Mucosa of descending colon (tissue), 3 donors: ENCODE measurements around the gene COX8A. TPM values are rescaled to one million over a fixed set of nuclear protein-coding genes. Genes with fewer than 3 reads are reported as not detected.

Source experiments
- ATAC-seq: fragments of 200-7000 bp; cut with Tn5 transposase; one replicate; pipeline ENCODE4 v1.9.1; 2020; ENCODE audit warnings: mild to moderate bottlenecking, moderate library complexity
- DNase-seq, 3 donors: peaks; one replicate each; pipeline ENCODE4 v3.0.0-alpha.2; 2020
- H3K36me3 ChIP-seq: fragments of 200-600 bp; one replicate; pipeline ENCODE4 v1.8.0; 2021; ENCODE audit warnings: low read depth, mild to moderate bottlenecking
- H3K4me1 ChIP-seq: fragments of 200-600 bp; one replicate; pipeline ENCODE4 v1.8.0; 2021; ENCODE audit warnings: low read depth, mild to moderate bottlenecking
- H3K4me3 ChIP-seq: fragments of 200-600 bp; one replicate; pipeline ENCODE4 v1.8.0; 2021; ENCODE audit warnings: mild to moderate bottlenecking
- H3K9me3 ChIP-seq: fragments of 200-600 bp; one replicate; pipeline ENCODE4 v1.8.0; 2021; ENCODE audit warnings: mild to moderate bottlenecking
- intact Hi-C, 2 donors: fragments of 100-400 bp; cut with DNase I in 1 of 2; cut with micrococcal nuclease in 1 of 2; formaldehyde crosslinking; loops; one replicate each; pipeline versions ENCODE4 v1.11.0 to v1.11.1; 2022; cut with DNase I, micrococcal nuclease
- total RNA-seq, 3 donors: library from RNA; stranded (reverse); fragmentation: NEBNext Ultra II Directional in 2 of 3; extraction: Animal tissue kit (Norgen Biotek cat#: 25700) in 2 of 3; gene quantifications; one replicate each; pipeline versions ENCODE4 v1.2.1 to v1.2.4, GENCODE V29; 2021 to 2023
- TF ChIP-seq, protein P1 (sequence below): fragments of 200-600 bp; IDR thresholded peaks from one replicate; pipeline ENCODE4 v1.8.0; 2022; ENCODE audit warnings: antibody characterized with exemption, mild to moderate bottlenecking
- donor health status: DM: no; HTN: no; CAD: no; lungs with moderate emphysema.
- donor health status: DM: no; HTN: no; CAD: no.
- donor health status: DM: no; HTN: yes; CAD: no.

COX8A gene
- total RNA-seq, 3 donors from 2014 or later: 412 to 707 (median 630) TPM

DNA sequence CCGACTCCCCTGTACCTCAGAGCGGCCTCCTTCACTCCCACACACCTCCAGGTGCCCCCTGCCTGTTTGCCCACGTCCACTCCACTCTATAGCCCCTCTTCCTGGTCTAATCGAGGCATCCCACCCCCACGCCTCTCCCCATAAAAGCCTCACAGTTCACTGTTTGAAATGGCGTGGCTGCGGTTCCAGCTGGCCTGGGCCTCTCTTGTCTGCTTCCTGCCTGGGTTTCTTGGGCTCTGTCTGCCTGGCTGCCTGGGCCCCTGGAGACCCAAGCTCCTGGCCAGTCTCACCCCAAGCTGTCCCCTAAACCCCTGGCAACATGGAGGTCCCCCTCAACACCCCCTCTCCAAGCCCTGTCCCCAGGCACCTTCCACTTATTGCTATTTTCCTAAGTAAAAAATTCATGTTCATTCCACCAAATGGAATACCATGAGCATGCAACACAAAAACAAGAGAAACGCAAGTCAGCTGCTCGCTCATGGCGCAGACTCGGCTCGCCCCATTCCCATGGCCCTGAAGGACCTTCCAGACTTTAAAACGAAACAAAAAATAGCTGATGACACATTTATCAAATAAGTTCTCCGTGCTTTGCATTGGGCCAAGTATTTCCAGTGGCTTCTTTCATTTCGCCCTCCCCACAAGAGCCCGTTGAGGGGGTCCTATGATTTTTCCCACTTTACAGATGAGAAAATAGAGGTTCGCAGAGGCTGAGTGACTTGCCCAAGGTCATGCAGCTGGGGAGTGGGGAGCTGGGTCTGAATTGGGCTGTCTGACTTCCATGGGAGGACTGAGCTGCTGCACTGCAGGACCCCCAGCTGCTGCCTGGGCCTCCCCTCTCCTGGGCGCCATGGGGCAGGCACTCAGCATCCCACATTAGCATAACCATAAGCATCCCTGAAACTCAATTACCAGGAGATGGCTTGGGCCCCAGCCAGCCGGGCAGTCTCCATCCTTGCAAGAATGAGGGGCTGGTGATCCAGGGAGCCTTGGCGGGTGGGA, 49.6 kb downstream of the COX8A start:
- Histone ChIP-seq H3K9me3 (no peaks in the 10 kb centered on the region), H3K4me3 (no peak overlapping the region), H3K36me3 (no peaks in the 10 kb centered on the region), H3K4me1 (no peaks in the 10 kb centered on the region)
- DNase-seq (no peak), ATAC-seq (no peak)
- TF ChIP-seq, protein P1, sequence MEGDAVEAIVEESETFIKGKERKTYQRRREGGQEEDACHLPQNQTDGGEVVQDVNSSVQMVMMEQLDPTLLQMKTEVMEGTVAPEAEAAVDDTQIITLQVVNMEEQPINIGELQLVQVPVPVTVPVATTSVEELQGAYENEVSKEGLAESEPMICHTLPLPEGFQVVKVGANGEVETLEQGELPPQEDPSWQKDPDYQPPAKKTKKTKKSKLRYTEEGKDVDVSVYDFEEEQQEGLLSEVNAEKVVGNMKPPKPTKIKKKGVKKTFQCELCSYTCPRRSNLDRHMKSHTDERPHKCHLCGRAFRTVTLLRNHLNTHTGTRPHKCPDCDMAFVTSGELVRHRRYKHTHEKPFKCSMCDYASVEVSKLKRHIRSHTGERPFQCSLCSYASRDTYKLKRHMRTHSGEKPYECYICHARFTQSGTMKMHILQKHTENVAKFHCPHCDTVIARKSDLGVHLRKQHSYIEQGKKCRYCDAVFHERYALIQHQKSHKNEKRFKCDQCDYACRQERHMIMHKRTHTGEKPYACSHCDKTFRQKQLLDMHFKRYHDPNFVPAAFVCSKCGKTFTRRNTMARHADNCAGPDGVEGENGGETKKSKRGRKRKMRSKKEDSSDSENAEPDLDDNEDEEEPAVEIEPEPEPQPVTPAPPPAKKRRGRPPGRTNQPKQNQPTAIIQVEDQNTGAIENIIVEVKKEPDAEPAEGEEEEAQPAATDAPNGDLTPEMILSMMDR: no peak
- intact Hi-C loops: no loop called here

DNA sequence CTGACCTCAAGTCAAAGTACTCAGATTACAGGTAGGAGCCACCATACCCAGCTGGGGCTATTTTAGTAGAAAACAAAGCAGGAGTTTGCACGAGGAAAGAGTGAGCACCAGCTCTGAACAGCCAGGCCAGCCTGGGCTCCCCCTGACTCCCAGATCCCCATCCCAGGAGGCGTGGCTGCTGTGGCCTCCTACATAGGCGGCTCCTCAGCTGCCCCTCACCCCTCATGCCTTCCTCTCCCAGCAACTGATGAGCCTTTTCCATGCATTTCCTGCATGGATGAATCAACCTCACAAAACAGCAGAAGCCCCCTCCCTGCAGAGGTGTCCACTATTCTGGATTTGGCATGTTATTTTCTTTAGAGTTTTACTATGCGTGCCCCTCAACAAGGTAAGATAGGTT, 50.8 kb downstream of the COX8A start:
- Histone ChIP-seq H3K9me3 (no peaks in the 10 kb centered on the region), H3K36me3 (no peaks in the 10 kb centered on the region), H3K4me1 (no peaks in the 10 kb centered on the region), H3K4me3 (no peak overlapping the region)
- TF ChIP-seq, protein P1: no peak
- no peak for DNase-seq
- intact Hi-C loops: no loop called here
- no peak for ATAC-seq

Other genes with a start within 250 kb of the COX8A start
- 10 to 100 TPM in 1 of 3 donors, 1 to 10 TPM in 2; 4.8 to 27.1 (median 5.4) TPM for gene ZFTA, start 205.8 kb upstream of the COX8A start, total RNA-seq
- 10 to 100 TPM in 1 of 3 donors, 1 to 10 TPM in 2; 5.8 to 22.3 (median 7.0) TPM for gene SPINDOC, start 161.2 kb upstream of the COX8A start, total RNA-seq
- 100 to 1,000 TPM in 1 of 3 donors, 10 to 100 TPM in 2; 71.9 to 111 (median 94.5) TPM for gene MARK2, start 135.5 kb upstream of the COX8A start, total RNA-seq
- 1 to 10 TPM; 1.2 to 3.7 (median 1.6) TPM for gene RCOR2, start 57.5 kb upstream of the COX8A start, total RNA-seq
- 10 to 100 TPM; 18.7 to 43.6 (median 23.4) TPM for gene NAA40, start 35.6 kb upstream of the COX8A start, total RNA-seq
- 10 to 100 TPM; 60.1 to 70.3 (median 64.1) TPM for gene OTUB1, start 11.8 kb downstream of the COX8A start, total RNA-seq
- 1 to 10 TPM in 1 of 3 donors, under 1 TPM in 2; 0.31 to 8.9 (median 0.38) TPM for gene FLRT1, start 61.3 kb downstream of the COX8A start, total RNA-seq
- 10 to 100 TPM; 26.7 to 38.7 (median 38.1) TPM for gene MACROD1, start 191.5 kb downstream of the COX8A start, total RNA-seq
- 100 to 1,000 TPM in 1 of 3 donors, 10 to 100 TPM in 2; 49.4 to 118 (median 80.3) TPM for gene STIP1, start 211.6 kb downstream of the COX8A start, total RNA-seq
- gene FERMT3, start 232.1 kb downstream of the COX8A start, total RNA-seq: 10 to 100 TPM; 19.7 to 32.7 (median 26.4) TPM